PC-9 (cell line): ENCODE results near the gene UCHL1. TPM values are rescaled to one million over a fixed set of nuclear protein-coding genes. Genes with fewer than 3 reads are reported as not detected.

ENCODE experiments used
- BruUV-seq: library from RNA; stranded (reverse); fragments of 400-500 nt; replicated peaks from 2 replicates; lab custom pipeline; 2021; lab: Mats Ljungman, UMichigan
- CTCF ChIA-PET: fragments of 300-600 bp; sonication (Branson Sonifier 250); formaldehyde crosslinking; loops from one replicate; lab custom pipeline; 2022; ENCODE audit warnings: antibody characterized with exemption; lab: Charles Lee
- POLR2A ChIA-PET: fragments of 300-600 bp; sonication (Branson Sonifier 250); formaldehyde crosslinking; loops from one replicate; lab custom pipeline; 2022; ENCODE audit warnings: antibody characterized with exemption; ENCODE audit not compliant: unreplicated experiment; lab: Charles Lee
- DNase-seq, 2 experiments: peaks; one replicate each; pipeline versions ENCODE4 v3.0.0 to v3.0.0-alpha.2; 2015 to 2022; ENCODE audit warnings: mixed read lengths in 1 of 2
- H2AFZ ChIP-seq: fragments of 200-600 bp; sonication (generic); 2 replicates; pipeline ENCODE4 v1.8.1; 2017; ENCODE audit warnings: antibody characterized with exemption
- H3F3A ChIP-seq: fragments of 200-600 bp; sonication (generic); 2 replicates; pipeline ENCODE4 v1.8.1; 2017; ENCODE audit warnings: antibody characterized with exemption, mild to moderate bottlenecking, low read depth; ENCODE audit not compliant: insufficient read depth
- H3K27ac ChIP-seq: fragments of 200-600 bp; sonication (generic); 2 replicates; pipeline ENCODE4 v1.6.1; 2016; ENCODE audit warnings: mixed run types
- H3K27me3 ChIP-seq: fragments of 200-600 bp; sonication (generic); 2 replicates; pipeline ENCODE4 v1.6.1; 2016; ENCODE audit warnings: low read depth, mixed run types; ENCODE audit not compliant: insufficient read depth
- H3K36me3 ChIP-seq: fragments of 200-600 bp; sonication (generic); 2 replicates; pipeline ENCODE4 v1.6.1; 2016; ENCODE audit warnings: low read depth, mixed run types
- H3K4me1 ChIP-seq: fragments of 200-600 bp; sonication (generic); replicated peaks from 2 replicates; pipeline ENCODE4 v1.6.1; 2016; ENCODE audit warnings: mixed run types; ENCODE audit not compliant: insufficient read depth
- H3K4me2 ChIP-seq: fragments of 200-600 bp; sonication (generic); 2 replicates; pipeline ENCODE4 v1.6.1; 2017; ENCODE audit warnings: mixed run types
- H3K4me3 ChIP-seq: fragments of 200-600 bp; sonication (generic); 2 replicates; pipeline ENCODE4 v1.6.1; 2016; ENCODE audit warnings: mixed run types
- H3K79me2 ChIP-seq: fragments of 200-600 bp; sonication (generic); 2 replicates; pipeline ENCODE4 v1.6.1; 2017; ENCODE audit warnings: low read depth, mixed run types
- H3K9me2 ChIP-seq: fragments of 200-600 bp; sonication (generic); 2 replicates; pipeline ENCODE4 v1.8.1; 2017; ENCODE audit warnings: mild to moderate bottlenecking; ENCODE audit not compliant: insufficient read depth
- H3K9me3 ChIP-seq: fragments of 200-600 bp; sonication (generic); 2 replicates; pipeline ENCODE4 v1.8.1; 2016; ENCODE audit warnings: low read depth; ENCODE audit not compliant: insufficient read depth
- H4K20me1 ChIP-seq: fragments of 200-600 bp; sonication (generic); 2 replicates; pipeline ENCODE4 v1.8.1; 2017; ENCODE audit not compliant: insufficient read depth
- EZH2 ChIP-seq: fragments of 200-600 bp; sonication (generic); IDR thresholded peaks from 2 replicates; pipeline ENCODE4 v1.8.0; 2017; ENCODE audit warnings: antibody characterized with exemption, low read depth
- intact Hi-C: fragments of 100-400 bp; cut with micrococcal nuclease; formaldehyde crosslinking; loops from one replicate; pipeline ENCODE4 v1.10.0; 2022; ENCODE audit not compliant: unreplicated experiment
- total RNA-seq: library from RNA; stranded (reverse); gene quantifications from 2 replicates; pipeline ENCODE4 v1.2.3, GENCODE V29; 2021
- TF ChIP-seq, protein P1 (sequence below): fragments of 200-600 bp; sonication (generic); conservative IDR thresholded peaks from 2 replicates; pipeline ENCODE4 v1.6.1; 2017; ENCODE audit warnings: mixed run types, antibody characterized with exemption, mild to moderate bottlenecking, moderate library complexity

UCHL1 gene
- total RNA-seq, 1 experiment from 2014 or later: 1,253 TPM

DNA sequence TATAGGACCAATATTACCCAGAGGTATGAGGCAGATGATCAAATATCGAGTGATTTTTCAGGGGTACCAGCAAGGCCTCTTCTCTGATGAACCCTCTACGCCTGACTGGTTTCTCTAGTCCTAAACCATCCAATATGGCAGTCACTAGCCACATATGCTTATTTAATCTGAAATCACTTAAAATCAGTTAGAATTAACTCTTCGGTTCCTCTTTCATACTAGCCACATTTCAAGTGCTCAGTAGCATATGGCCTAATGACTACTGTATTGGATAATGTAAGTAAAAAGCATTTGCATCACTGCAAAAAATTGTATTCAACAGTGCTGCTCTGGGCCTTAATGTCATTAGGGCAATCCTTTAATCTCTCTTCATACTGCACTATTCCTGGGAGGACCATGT lies 38.0 kb upstream of the UCHL1 start:
- intact Hi-C loops: no loop called here
- CTCF ChIA-PET: interaction anchor here (0.8 kb wide), 1 partner anchor 294 kb away, joined by 4 read pairs; no protein-coding TSS in a partner anchor
- H3K9me2 ChIP-seq: no peaks in the 10 kb centered on the region

DNA sequence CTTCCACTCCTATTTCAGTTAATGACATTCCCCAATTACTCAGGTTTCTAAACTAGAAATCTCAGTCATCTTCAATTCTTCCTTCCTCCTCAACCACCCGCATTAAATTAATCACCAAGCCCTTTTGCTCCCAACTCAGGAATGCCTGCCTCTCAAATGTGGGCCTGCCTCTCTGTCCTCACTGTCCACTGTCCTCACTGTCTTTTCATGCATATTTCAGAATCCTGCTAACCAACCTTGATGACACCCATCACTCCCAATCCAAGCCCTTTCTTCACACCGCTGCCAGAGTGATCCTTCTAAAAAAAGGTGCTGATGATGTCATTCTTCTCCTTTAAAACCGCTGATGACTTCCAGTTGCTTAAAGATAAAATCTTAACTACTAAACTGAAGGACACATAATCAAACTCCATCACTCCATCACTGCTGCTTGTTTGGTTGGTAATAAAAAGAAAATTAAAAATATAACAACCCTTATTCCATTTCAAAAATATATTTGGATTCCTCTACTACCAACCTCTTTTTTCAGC lies 37.2 kb upstream of the UCHL1 start:
- Histone ChIP-seq H3K4me1 (peaks cover 22% of the 10 kb centered on the region), H3K4me3 (no peak overlapping the region), H2AFZ (no peak overlapping the region), H3K79me2 (no peaks in the 10 kb centered on the region), H3K4me2 (no peak overlapping the region), H3K27ac (no peak overlapping the region), H3K27me3 (no peaks in the 10 kb centered on the region), H4K20me1 (no peaks in the 10 kb centered on the region), H3K9me2 (no peaks in the 10 kb centered on the region), H3K9me3 (no peaks in the 10 kb centered on the region), H3K36me3 (no peaks in the 10 kb centered on the region), H3F3A (peaks cover 17% of the 10 kb centered on the region)
- intact Hi-C loops: no loop called here
- CTCF ChIA-PET: interaction anchor here (0.6 kb wide), 1 partner anchor 245 kb away, joined by 4 read pairs; no protein-coding TSS in a partner anchor
- no peak for DNase-seq
- TF ChIP-seq, protein P1, sequence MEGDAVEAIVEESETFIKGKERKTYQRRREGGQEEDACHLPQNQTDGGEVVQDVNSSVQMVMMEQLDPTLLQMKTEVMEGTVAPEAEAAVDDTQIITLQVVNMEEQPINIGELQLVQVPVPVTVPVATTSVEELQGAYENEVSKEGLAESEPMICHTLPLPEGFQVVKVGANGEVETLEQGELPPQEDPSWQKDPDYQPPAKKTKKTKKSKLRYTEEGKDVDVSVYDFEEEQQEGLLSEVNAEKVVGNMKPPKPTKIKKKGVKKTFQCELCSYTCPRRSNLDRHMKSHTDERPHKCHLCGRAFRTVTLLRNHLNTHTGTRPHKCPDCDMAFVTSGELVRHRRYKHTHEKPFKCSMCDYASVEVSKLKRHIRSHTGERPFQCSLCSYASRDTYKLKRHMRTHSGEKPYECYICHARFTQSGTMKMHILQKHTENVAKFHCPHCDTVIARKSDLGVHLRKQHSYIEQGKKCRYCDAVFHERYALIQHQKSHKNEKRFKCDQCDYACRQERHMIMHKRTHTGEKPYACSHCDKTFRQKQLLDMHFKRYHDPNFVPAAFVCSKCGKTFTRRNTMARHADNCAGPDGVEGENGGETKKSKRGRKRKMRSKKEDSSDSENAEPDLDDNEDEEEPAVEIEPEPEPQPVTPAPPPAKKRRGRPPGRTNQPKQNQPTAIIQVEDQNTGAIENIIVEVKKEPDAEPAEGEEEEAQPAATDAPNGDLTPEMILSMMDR: no peak
- TF ChIP-seq EZH2: no peak
- POLR2A ChIA-PET: no interaction called here
- no TSS peak for BruUV-seq

More for the DNA sequence above, 38.0 kb upstream of the UCHL1 start:
- Histone ChIP-seq H3K27me3 (no peaks in the 10 kb centered on the region), H3K4me1 (peaks cover 22% of the 10 kb centered on the region), H3K4me2 (no peak overlapping the region), H3K27ac (no peak overlapping the region), H3F3A (peaks cover 17% of the 10 kb centered on the region), H3K79me2 (no peaks in the 10 kb centered on the region; the same call in 1 of the 2 replicates), H3K4me3 (no peak overlapping the region), H4K20me1 (no peaks in the 10 kb centered on the region), H3K9me3 (no peaks in the 10 kb centered on the region), H2AFZ (no peak overlapping the region), H3K36me3 (no peaks in the 10 kb centered on the region)
- no peak for TF ChIP-seq EZH2
- TF ChIP-seq, protein P1: no peak
- BruUV-seq: no TSS peak
- POLR2A ChIA-PET: interaction anchor here (0.7 kb wide), 1 partner anchor 1521 kb away, joined by 5 read pairs; the partner anchor contains the start of gene UBE2K
- DNase-seq: no peak

DNA sequence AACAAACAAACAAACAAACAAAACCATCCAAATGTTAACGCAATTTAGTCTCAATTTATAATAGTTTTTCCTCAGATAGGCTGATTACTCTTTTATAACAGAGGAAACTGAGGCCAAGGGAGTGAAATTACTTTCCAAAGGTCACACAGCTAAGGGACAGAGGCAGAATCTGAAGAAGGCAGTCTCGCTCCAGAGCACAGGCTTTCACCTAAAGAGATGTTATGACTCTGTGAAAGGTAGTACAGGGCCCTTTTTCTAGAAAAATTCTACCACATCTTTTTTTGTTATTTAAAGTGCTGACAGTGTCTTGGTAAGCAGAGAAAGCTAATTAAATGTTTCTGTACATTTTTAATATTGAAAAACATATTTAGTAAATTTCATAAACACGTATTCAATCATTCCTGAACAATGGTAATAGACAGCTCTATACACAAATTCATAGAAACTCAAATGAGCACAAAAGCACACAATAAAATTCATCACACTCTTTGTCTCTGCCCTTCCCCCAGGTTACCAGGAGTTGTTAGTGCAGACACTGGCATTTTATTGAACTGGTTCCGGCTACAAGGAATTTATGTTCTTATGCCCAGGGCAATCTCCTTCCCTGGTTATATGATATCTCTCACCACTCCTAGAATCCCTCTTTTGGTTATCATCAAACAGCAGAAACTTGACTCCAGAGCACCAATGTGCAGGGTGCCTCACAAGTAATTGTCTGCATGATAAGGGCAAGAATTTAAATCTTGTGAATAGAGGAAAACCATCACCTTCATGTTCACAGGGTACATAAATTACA lies 34.7 kb upstream of the UCHL1 start:
- intact Hi-C loops: no loop called here

More for the DNA sequence above, 34.7 kb upstream of the UCHL1 start:
- no peak overlapping the region for H3K4me2 ChIP-seq
- TF ChIP-seq EZH2: no peak
- TF ChIP-seq, protein P1: no peak
- H3K4me1 ChIP-seq: peaks cover 14% of the 10 kb centered on the region
- no TSS peak for BruUV-seq
- ChIA-PET POLR2A (interaction anchor here (0.6 kb wide), 1 partner anchor 194 kb away, joined by 16 read pairs; no protein-coding TSS in a partner anchor), CTCF (no interaction called here)
- no peak overlapping the region for H3K27ac ChIP-seq
- H3K4me3 ChIP-seq: no peak overlapping the region
- no peaks in the 10 kb centered on the region for H3K79me2 ChIP-seq
- peak in 1 of 2 experiments; percentile 43 for DNase-seq
- H2AFZ ChIP-seq: no peak overlapping the region
- no peaks in the 10 kb centered on the region for H3K9me2 ChIP-seq
- H3F3A ChIP-seq: peaks cover 4% of the 10 kb centered on the region; the same call in 1 of the 2 replicates
- no peaks in the 10 kb centered on the region for H3K36me3 ChIP-seq
- no peaks in the 10 kb centered on the region for H3K27me3 ChIP-seq
- no peaks in the 10 kb centered on the region for H3K9me3 ChIP-seq
- H4K20me1 ChIP-seq: no peaks in the 10 kb centered on the region
